HG02938 (cell line): ENCODE measurements around the gene CD300LD.

Experiments used
- ATAC-seq: cut with Tn5 transposase; IDR thresholded peaks from one replicate; pipeline ENCODE4 v1.9.1; 2021; ENCODE audit warnings: mild to moderate bottlenecking, moderate library complexity; ENCODE audit not compliant: unreplicated experiment

The CD300LD gene

GRCh38 chr17:74545843-74546230, 46.2 kb downstream of the CD300LD start, which contains the start of gene CD300C:
Gene CD300C, minus strand, starts transcription at chr17:74546115. Its CDS starts 333 bp downstream, at chr17:74545782.
- no peak for ATAC-seq

DNA sequence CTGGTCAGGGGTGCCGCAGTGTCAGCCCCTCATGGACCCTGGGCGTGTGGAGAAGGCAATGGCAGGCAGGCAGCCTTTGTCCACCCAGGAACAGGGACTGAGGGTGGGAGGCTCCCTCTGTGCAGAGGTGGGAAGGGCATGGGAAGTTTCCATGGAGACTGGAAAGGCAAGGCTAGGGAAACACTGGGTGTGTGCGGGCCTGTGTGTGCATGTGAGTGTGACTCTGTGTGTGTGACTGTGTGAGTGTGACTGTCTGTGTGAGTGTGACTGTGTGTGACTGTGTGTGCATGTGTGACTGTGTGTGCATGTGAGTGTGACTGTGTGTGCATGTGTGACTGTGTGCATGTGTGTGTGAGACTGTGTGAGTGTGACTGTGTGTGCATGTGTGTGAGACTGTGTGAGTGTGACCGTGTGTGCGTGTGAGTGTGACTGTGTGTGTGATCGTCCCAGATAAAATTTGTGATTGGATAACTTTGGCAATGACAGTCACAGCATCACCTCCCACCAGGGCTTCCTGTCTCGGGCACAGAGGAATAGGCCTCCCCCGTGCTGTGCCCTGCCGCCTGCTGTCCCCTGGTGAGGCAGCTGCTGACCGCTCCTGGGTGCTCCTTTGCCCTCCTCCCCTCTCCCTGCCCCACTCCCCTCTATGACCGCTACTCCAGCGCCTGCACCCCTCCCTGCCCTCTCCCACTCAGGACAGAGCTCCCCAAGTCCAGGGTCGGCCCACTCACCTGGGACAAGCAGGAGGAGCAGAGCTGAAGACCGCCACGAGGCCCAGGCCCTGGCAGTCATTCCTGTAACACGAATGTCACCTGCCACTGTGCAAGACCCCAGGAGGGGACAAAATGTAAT, 46.9 kb downstream of the CD300LD start:
- no peak for ATAC-seq

GRCh38 chr17:74543891-74544760, 48.0 kb downstream of the CD300LD start:
- no peak for ATAC-seq

GRCh38 chr17:74543406-74543805, 48.7 kb downstream of the CD300LD start:
- no peak for ATAC-seq

DNA sequence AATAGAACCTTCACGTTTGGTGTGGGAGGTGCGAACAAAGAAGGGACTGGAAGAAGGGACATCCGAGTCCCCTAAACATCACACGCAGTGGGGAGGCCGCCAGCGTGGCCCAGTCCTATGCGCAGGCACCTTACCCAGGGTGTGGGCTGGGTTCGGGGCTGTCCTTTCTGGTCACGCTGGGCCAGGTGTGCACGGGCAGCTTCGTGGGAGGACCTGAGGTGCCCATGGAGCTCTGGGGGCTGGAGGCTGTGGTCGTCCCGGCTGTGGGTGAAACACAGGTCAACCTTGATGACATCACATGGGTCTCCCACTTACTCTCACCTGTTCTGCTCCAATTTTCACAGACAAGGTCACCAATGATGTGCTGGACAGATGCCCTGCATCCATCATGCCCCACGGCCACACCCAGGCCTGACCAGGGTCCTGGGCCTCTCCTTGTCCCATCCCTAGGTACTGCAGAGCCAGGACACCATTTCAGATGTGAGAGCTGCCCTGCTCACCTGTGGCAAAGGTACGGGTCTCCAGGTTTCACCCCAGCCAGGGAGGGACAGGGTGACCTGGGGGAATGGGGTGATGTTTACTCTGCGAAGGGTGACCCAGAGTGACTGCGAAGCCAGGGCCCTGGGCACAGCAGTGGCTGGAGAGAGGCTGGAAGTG, 49.2 kb downstream of the CD300LD start:
- ATAC-seq, result no peak

- no peak for ATAC-seq
Observed at GRCh38 chr17:74542166-74542565, 49.9 kb downstream of the CD300LD start.

DNA sequence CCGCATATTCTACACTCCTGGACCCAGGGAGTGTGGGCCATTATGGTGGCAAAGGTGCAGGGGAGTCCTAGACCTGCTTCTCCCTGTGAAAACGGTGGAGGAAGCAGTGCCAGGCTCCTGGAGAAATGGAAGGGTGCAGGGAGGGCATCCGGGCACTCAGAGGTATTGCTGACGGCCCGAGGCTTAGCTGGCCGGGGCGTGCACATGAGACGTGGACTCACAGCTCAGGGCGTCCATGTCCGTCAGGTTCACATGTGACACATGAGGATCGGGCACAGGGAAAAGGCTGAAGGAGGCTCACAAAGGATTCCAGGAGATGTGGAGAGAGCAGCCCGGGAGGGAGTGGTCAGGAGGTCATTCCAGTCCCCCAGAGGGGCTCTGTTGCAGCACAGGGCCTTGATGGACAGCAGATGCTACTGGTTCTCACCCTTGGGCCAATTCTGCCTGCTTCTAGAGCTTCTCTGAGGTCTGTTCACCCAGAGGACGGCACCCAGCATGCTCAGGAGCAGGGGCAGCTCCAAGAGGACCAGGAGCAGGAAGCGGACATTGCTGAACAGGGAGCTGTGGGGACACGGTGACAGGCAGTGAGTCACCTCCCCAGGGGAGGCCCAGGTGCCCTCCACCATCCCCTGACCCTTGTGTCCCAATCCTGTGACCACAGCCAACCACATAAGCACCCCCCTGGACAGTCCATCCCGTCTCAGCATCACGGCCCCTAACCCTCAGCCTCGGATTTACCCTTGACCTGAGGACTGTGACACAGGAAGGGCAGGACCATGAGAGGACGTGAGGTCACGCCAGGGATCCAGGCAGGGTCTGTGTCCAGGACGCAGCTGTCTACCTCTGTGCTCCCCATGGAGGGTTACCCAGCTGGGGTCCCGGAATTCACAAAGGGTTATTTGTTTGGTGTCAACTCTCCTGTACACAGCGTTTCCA, 50.6 kb downstream of the CD300LD start:
- ATAC-seq, result no peak

GRCh38 chr17:74539281-74539820, 52.7 kb downstream of the CD300LD start:
- ATAC-seq, result no peak

DNA sequence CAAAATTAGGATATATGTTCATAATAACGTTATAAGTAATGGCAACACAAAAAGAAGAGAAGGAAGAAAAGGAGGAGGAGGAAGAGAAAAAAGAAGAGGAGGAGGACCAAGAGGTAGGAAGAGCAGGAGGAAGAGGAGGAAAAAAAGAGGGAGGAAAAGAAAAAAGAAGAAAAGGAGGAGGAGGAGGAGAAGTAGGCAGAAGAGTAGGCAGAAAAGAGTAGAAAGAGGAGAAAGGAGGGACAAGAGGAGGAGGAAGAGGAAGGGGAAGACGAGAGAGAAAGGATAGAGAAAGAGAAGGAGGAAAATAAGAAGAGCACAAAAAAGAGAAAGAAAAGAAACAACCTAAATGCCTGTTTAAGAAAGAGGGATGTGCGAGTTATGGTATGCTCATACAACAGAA, 55.2 kb downstream of the CD300LD start:
- no peak for ATAC-seq

DNA sequence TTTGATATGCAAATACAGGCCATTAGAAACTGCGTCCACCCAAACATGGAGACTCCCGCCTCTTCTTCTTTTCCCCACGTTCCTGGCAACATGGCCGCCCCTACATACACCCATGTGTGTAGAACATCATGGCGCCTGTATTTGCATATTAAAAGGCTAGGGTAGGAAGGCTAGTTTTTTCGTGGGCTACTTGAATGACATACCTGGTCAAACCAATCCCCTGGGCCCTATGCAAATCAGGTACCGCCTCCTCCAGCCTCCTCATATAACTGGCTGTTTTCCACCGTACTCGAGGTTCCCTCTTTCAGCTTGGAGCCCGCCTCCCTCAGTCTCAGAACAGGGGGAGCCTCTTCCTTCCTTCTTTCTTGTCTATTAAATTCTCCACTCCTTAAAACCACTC, 60.0 kb downstream of the CD300LD start:
- ATAC-seq, result no peak

GRCh38 chr17:74531231-74531761, 60.8 kb downstream of the CD300LD start, which contains the start of gene CD300LB:
Gene CD300LB, minus strand, starts transcription at chr17:74531475. Its CDS starts 125 bp downstream, at chr17:74531350.
- no peak for ATAC-seq

DNA sequence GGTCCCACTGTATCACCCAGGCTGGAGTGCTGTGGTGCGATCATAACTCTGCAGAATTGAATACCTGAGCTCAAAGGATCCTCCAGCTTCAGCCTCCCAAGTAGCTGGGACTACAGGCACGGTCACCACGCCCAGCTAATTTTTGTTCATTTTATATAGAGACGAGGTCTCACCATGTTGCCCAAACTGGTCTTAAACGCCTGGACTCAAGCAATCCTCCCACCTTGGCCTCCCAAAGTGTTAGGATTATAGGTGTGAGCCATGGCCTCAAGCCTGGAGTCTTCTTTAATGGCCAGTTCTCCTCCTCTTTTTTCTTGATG, 61.3 kb downstream of the CD300LD start:
- no peak for ATAC-seq
